Tibial nerve (tissue), 4 donors: Measurements from ENCODE around the gene AKAP7.

Source experiments
- CTCF ChIP-seq, 5 experiments: fragments of 200-600 bp in 3 of 5; fragments of 450-650 bp in 2 of 5; sonication (generic) in 3 of 5; IDR thresholded peaks; one replicate each; pipeline ENCODE4 v1.5.1; 2016 to 2019; ENCODE audit warnings: antibody characterized with exemption in 5 of 5, mild to moderate bottlenecking in 3 of 5, moderate library complexity in 2 of 5
- EP300 ChIP-seq, 2 donors: sonication (generic); formaldehyde crosslinking; IDR thresholded peaks; one replicate each; pipeline ENCODE4 v1.6.1; 2017; ENCODE audit warnings: antibody characterized with exemption in 2 of 2, mild to moderate bottlenecking in 1 of 2
- POLR2A ChIP-seq, 2 donors: fragments of 450-650 bp; IDR thresholded peaks; one replicate each; pipeline ENCODE4 v1.6.1; 2017; ENCODE audit warnings: antibody characterized with exemption in 2 of 2, mild to moderate bottlenecking in 2 of 2, moderate library complexity in 2 of 2

- TF ChIP-seq CTCF (IDR thresholded peaks at IDR 0.05), result no peak
- no peak for TF ChIP-seq POLR2A (IDR thresholded peaks at IDR 0.05)
- no peak for TF ChIP-seq EP300 (IDR thresholded peaks at IDR 0.05)
Measured at GRCh38 chr6:131231103-131231502, 95.8 kb downstream of the AKAP7 start.
